HFF-Myc (cell line): Measurements from ENCODE around the gene KIAA0930.

Experiments used
- DNase-seq: peaks from one replicate; pipeline ENCODE4 v3.0.0-alpha.2; 2011; ENCODE audit warnings: low read depth; ENCODE audit errors: extremely low read depth
- H3K4me3 ChIP-seq: replicated peaks from 2 replicates; pipeline ENCODE4 v1.5.1; 2011; ENCODE audit warnings: low read depth, mild to moderate bottlenecking, control low read depth, low read length
- CTCF ChIP-seq: IDR thresholded peaks from 2 replicates; pipeline ENCODE4 v1.5.1; 2012; ENCODE audit warnings: mild to moderate bottlenecking, low read depth, low read length, control low read depth; ENCODE audit errors: missing control alignments

KIAA0930 gene

GRCh38 chr22:45187891-45188290, 52.8 kb downstream of the KIAA0930 start:
- TF ChIP-seq CTCF, result no peak

GRCh38 chr22:45185718-45186514, 54.8 kb downstream of the KIAA0930 start:
- TF ChIP-seq CTCF, result no peak
- no peak overlapping the region for H3K4me3 ChIP-seq
- no peak for DNase-seq

More at GRCh38 chr22:45187891-45188290, 52.8 kb downstream of the KIAA0930 start:
- no peak overlapping the region for H3K4me3 ChIP-seq
- no peak for DNase-seq

GRCh38 chr22:45183974-45184373, 56.7 kb downstream of the KIAA0930 start:
- no peak for TF ChIP-seq CTCF
- H3K4me3 ChIP-seq, result no peak overlapping the region
- no peak for DNase-seq

- H3K4me3 ChIP-seq, result no peak overlapping the region
- no peak for TF ChIP-seq CTCF
- DNase-seq, result no peak
Observed at GRCh38 chr22:45181766-45182165, 58.9 kb downstream of the KIAA0930 start.

- no peak overlapping the region for H3K4me3 ChIP-seq
- no peak for TF ChIP-seq CTCF
- DNase-seq, result no peak
Observed at GRCh38 chr22:45181240-45181639, 59.5 kb downstream of the KIAA0930 start.

- no peak for TF ChIP-seq CTCF
- DNase-seq, result no peak
- H3K4me3 ChIP-seq, result no peak overlapping the region
Observed at GRCh38 chr22:45180146-45180679, 60.5 kb downstream of the KIAA0930 start.
